GF-D8 (cell line): ENCODE data around the gene NACC1.

Source experiments
- DNase-seq: peaks from one replicate; lab custom pipeline; 2025; lab: John Stamatoyannopoulos, UW

NACC1 gene

GRCh38 chr19:13120817-13121216, 2.8 kb downstream of the NACC1 start:
- no peak for DNase-seq

- DNase-seq = no peak
Observed at GRCh38 chr19:13121551-13122274, 3.6 kb downstream of the NACC1 start.

- no peak for DNase-seq
Observed at GRCh38 chr19:13122275-13122878, 4.3 kb downstream of the NACC1 start.

GRCh38 chr19:13122980-13123957, 5.2 kb downstream of the NACC1 start:
- no peak for DNase-seq

GRCh38 chr19:13127051-13127450, 9.0 kb downstream of the NACC1 start:
- DNase-seq = no peak

- no peak for DNase-seq
Observed at GRCh38 chr19:13127811-13128575, 9.9 kb downstream of the NACC1 start.

GRCh38 chr19:13128583-13128982, 10.5 kb downstream of the NACC1 start:
- DNase-seq = no peak

- no peak for DNase-seq
Observed at GRCh38 chr19:13129384-13129783, 11.3 kb downstream of the NACC1 start.

- no peak for DNase-seq
Observed at GRCh38 chr19:13130886-13131490, 12.9 kb downstream of the NACC1 start.

- peak; percentile 88 for DNase-seq
Observed at GRCh38 chr19:13132471-13133180, 14.6 kb downstream of the NACC1 start.

- DNase-seq = no peak
Observed at GRCh38 chr19:13133241-13133870, 15.3 kb downstream of the NACC1 start.

GRCh38 chr19:13134626-13135025, 16.6 kb downstream of the NACC1 start:
- DNase-seq = no peak

- no peak for DNase-seq
Observed at GRCh38 chr19:13135068-13136062, 17.3 kb downstream of the NACC1 start.

GRCh38 chr19:13137290-13137794, 19.3 kb downstream of the NACC1 start:
- no peak for DNase-seq

GRCh38 chr19:13138171-13138915, 20.3 kb downstream of the NACC1 start:
- DNase-seq = no peak

GRCh38 chr19:13138916-13139198, 20.8 kb downstream of the NACC1 start:
- DNase-seq = peak; percentile 20

- no peak for DNase-seq
Observed at GRCh38 chr19:13139633-13140311, 21.7 kb downstream of the NACC1 start.
